Activated naive CD4-positive, alpha-beta T cell treated with anti-CD3 and anti-CD28 coated beads, Interleukin-2, amount 50 U/mL, for 16 hours (primary cell): Measurements from ENCODE around the gene FMR1.

ENCODE experiments used
- DNase-seq: peaks from one replicate; pipeline ENCODE4 v3.0.0-alpha.2; 2020

FMR1 gene

GRCh38 chrX:147911192-147912022 is at the start of gene FMR1:
FMR1 (plus strand) TSS chrX:147911919; CDS start chrX:147912180, 261 bp downstream.
- peak; percentile 93 for DNase-seq

DNA sequence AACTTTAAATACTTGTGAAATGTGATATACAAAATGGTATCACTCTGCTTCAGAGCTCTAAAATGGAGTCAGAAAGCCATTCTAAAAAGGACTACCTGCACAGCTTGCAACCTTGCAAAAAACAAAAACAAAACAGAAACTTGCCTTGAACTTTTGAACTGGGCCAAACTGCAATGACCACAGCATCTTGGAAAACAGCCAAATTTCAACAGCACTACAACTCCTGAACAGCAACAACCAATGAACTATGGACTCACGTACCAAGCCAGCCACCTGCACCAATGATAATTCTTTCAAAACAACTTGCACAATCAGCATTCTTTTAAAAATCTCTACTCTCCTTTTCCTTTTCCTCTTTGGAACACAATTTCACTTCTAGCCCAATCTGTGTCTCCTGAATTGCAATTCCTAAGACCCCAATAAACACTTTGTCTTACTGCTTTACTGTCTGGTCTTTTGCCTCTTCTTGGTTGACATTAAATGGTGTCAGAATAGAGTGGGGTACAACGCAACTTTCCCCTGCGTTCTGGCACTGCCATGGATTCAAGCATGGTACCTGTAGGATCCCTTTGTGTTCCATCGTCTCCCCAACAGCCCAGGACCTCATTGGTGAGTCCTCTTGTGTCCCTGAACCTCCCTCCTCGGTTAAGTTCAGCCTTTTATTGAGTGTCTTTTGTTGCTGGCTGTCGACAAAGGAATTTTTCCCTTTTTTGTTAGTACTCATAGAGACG is 35.7 kb upstream of the FMR1 start:
- no peak for DNase-seq

- DNase-seq: no peak
Measured at GRCh38 chrX:147876849-147877646, 34.7 kb upstream of the FMR1 start.

DNA sequence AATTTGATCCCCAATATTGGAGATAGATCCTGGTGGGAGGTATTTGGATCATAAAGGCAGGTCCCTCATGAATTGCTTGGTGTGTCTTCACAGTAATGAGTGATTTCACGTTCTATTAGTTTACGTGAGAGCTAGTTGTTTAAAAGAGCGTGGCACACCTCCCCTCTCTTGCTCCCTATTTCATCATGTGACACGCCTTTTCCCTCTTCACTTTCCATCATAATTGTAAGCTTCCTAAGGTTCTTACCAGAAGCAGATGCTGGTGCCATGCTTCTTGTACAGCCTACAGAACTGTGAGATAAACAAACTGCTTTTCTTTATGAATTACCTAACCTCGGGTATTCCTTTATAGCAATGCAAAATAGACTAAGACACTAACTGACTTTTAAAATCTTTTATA is 34.0 kb upstream of the FMR1 start:
- no peak for DNase-seq

- no peak for DNase-seq
Measured at GRCh38 chrX:147884958-147885357, 26.8 kb upstream of the FMR1 start.

GRCh38 chrX:147890756-147891155 is 21.0 kb upstream of the FMR1 start:
- no peak for DNase-seq

DNA sequence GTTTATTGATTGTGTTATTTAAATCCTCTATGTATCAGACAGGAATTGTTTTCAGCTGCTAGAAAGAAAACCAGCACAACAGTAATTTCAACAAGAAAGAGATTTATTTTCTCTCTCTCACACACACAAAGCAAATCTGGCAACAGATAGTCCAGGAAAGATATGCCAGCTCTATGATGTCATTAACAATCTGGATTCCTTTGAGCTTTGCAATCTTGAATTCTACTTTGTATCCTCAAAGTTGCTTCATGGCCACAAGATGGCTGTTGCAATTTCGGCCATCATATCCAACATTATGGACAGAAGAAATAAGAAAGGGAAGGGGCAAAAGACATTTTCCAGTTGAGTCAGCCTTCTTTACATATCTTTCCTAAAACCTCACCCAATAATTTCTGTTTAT is 19.8 kb upstream of the FMR1 start:
- DNase-seq: no peak

DNA sequence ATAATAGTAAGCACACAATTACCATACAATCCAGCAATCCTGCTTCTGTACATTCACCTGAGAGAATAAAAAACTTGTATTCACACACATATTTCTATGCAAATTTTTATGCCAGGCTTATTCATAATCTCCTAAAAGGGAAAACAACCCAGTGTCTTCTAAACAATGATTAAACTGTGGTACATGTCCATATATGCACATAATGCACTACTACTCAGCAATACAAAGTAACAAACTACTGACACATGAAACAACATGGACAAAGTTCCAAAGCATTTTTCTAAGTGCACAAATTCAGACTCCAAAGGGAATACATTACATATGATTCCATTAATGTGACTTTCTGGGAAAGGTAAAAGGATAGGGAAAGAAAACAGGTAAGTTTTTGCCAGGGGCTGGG is 18.0 kb upstream of the FMR1 start:
- DNase-seq: no peak

DNA sequence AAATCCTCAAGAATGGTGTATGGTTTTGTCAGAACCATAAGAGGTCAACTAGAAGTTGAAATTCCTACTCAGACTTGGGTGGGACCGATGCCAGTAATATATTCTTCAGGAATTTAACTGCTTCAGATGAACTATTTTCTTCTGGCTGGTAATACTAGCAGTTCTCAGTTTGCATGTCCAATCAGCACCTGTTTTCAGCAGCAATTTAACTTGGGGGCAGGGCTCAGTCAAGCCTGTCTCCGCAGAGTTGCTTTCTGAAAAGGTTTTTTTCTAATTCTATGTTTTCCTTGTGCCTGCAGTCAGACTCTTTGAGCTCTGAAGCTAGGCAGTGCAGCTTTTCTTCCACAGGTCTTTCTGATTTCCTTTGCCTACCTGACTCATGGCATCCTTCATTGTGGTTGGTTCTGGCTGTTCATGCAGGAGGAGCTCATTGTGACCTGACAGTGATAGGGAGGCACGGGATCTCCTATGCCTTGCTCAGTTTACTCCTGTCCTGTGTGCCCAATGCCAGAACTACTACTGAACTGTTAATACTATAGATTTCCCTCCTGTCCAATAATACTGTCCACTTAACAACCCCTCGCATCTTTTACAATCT is 17.3 kb upstream of the FMR1 start:
- DNase-seq: no peak

- no peak for DNase-seq
Measured at GRCh38 chrX:147897117-147897516, 14.6 kb upstream of the FMR1 start.

DNA sequence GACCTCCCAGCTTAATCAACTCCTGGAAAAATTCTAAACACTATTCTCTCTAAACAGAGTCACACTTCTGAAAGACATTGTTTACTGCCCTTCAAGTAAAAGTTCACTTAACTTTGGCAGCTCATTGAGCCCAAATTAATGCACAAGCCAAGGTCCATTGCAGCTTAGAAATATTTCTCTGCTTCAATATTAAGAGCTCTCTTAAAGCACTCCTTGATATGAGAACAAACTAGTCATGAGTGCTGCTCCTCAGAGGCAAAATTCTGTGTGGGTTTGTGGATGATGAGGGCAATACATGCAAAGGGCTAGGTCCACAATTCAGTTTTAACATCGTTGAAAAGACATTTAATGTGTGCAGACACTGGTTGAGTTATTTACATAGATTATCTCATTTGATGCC is 12.8 kb upstream of the FMR1 start:
- DNase-seq: no peak

DNA sequence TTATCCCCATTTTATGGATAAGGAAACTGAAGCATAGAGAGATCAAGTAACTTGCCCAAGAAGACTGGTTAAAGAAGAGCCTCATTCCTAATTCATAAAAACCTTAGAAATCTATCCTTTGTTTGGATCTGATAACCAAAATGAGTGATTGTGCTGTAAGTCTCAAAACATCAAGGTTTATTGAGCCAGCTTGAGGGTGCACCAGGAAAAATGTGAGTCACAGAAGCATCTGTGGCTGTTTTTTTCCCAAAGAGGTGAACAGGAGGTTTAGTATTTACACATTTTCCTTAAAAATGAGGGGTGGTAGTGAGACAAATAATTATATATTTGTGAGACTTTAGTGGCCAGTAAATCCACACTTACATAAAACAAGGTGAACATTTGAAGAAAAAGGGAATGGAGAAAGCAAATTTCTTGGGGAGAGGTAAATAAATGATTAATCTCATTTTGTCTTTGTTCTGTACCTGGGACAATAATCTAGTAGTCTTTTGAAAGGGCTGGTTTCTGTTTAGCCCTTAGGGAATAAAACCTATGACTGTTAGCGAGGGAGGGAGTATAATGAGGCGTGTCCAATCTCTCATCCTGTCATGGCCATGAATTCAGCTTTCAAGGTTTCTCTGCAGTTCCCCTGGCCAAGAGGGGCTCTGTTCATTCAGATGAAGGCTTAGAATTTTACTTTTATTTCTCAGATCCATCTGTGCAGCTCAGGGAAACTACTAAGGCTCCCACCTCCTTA is 12.2 kb upstream of the FMR1 start:
- no peak for DNase-seq

- no peak for DNase-seq
Measured at GRCh38 chrX:147900349-147900748, 11.4 kb upstream of the FMR1 start.

DNA sequence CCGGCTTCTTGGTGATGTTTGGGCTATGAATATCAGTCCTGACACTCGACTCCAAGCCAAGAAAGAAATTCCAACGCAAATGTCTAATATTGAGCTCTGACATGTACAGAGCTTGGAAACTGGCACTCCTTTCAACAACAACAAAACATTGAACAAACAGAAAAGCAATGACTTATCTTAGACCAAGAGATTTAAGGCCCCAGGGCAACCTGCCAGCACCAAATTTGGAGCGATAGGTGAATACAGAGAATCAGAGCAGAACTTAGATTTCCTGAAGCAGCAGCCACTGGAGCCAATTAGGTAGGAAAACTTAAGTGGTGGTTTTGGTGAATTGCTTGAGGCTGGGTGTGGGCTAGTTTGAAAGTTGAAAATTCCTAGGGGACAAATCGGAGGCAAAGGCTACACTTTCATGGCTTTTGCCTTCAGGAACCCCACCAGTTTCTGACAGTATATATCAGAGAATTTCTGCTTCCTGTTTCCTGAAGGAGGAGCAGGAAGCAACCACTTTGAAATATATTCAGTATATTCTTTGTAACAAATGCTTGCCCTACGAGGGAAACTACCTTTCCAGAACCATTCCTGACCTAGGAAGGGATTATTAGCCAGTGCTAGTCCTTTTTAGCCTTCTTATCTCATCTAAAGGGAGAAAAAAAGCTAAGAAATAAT is 10.1 kb upstream of the FMR1 start:
- no peak for DNase-seq

GRCh38 chrX:147902270-147902669 is 9.4 kb upstream of the FMR1 start:
- DNase-seq: no peak

GRCh38 chrX:147908106-147908505 is 3.6 kb upstream of the FMR1 start:
- no peak for DNase-seq

DNA sequence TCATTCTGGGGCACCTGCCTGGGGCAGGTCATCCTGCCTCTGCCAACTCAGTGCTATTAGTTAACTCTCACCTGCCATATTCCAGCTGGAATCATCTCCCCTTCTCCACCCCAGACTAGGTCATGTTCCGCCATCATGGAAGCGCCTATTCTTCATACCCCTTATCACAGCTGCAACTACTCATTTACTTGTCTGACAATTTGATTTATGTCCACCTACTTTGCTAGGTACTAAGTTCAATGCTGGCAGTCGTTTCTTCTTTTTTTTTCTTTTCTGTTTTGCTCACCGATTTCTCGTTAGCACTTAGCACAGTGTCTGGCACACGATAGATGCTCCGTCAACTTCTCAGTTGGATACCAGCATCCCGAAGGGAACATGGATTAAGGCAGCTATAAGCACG is 1.1 kb upstream of the FMR1 start:
- no peak for DNase-seq

DNA sequence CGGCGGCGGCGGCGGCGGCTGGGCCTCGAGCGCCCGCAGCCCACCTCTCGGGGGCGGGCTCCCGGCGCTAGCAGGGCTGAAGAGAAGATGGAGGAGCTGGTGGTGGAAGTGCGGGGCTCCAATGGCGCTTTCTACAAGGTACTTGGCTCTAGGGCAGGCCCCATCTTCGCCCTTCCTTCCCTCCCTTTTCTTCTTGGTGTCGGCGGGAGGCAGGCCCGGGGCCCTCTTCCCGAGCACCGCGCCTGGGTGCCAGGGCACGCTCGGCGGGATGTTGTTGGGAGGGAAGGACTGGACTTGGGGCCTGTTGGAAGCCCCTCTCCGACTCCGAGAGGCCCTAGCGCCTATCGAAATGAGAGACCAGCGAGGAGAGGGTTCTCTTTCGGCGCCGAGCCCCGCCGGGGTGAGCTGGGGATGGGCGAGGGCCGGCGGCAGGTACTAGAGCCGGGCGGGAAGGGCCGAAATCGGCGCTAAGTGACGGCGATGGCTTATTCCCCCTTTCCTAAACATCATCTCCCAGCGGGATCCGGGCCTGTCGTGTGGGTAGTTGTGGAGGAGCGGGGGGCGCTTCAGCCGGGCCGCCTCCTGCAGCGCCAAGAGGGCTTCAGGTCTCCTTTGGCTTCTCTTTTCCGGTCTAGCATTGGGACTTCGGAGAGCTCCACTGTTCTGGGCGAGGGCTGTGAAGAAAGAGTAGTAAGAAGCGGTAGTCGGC is 528 bp downstream of the FMR1 start:
- peak; percentile 21 for DNase-seq

GRCh38 chrX:147913570-147913969 is 1.9 kb downstream of the FMR1 start:
- DNase-seq: no peak

DNA sequence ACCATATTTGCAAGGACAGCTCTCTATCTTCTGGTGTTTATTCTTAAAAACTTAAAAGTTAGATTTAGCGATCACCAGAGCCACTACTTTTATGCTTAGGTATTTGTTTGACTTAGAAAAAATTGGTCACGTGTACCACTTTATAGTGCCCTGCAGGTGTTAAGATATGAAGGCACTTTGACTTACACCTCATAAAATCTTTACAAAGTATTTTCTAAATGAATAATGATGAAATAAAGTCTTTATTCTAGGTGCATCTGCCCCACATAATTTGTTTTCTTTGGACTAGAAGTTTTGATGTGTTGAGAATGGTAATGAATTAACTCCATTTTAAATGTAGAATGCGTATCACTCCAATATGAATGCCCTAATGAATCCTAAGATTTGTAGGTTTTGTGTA is 2.9 kb downstream of the FMR1 start:
- DNase-seq: no peak

DNA sequence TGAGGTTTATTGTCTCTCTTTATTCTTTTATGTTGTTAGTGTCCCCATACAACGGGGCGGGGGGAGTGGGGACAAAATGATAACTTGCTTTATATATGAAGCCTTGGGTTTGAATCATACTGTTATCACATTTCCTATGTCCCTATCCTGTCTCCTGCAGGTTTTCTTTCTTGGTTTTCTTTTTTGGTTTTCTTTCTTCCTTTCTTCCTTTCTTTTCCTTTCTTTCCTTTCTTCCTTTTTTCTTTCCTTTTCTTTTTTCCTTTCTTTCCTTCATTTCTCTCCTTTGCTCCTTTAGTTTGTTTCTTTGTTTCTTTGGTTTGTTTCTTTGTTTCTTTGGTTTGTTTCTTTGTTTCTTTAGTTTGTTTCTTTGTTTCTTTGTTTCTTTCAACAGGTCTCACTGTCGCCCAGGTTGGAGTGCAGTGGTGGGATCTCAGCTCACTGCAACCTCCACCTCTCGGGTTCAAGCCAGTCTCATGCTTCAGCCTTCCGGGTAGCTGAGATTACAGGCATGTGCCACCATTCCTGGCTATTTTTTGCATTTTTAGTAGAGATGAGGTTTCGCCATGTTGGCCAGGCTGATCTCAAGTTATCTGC is 4.8 kb downstream of the FMR1 start:
- no peak for DNase-seq
